8988T (cell line): ENCODE results near the gene RBM34.
A peak's percentile ranks its signal among the peaks of the same experiment; 100 is the strongest.

Experiments used
- DNase-seq: peaks from one replicate; pipeline ENCODE4 v3.0.0; 2011

Gene RBM34

DNA sequence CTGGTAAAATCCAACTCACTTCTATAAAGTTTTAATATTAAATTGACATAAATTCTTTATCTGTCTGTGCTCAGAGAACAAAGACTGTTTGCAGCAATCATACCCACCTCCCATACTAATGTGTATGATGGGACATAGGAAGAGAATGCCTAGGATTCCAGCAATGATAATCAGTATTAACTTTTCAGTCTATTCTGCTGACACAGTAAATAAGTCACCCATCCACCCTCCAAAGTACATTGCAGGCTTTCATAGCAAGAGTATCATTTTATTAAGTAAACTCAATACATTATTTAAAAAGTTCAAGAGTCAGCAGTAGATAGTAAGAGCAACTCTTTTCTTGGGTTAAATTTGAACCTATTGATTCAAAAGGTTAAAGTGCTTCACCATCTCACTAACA lies 8.8 kb downstream of the RBM34 start:
- no peak for DNase-seq

DNA sequence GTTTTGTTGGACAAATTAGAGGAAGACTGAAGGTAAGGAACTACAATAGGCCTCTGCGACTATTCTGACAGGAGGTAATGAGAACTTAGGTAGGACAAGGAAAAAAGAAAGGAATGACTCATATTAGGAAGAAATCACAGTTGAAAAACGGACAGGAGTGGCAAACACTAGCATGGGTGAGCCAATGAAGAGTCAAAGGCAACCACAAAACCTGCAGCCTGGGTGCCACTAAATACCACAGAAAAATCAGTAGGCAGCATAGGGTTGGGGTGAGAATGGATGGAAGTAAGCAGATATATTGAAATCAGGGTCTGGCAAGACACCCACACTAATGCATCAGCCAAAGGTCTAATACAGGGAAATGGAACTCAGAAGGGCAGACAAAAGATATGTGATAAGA lies 10.0 kb downstream of the RBM34 start:
- no peak for DNase-seq

DNA sequence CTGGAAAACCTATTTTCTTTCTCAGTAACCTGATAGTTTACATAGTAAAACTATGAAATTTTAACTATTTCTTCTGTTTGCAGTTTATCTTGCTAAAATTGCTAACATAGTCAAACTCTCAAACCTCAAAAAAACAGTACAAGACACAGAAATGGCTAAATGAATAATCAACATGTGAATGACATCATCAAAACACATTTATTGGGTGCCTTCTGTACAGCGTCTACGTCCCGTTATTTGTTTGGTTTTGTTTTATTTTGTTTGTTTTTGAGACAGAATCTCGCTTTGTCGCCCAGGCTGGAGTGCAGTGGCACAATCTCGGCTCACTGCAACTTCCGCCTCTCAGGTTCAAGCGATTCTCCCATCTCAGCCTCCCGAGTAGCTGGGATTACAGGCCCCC lies 11.2 kb downstream of the RBM34 start:
- DNase-seq, result no peak

DNA sequence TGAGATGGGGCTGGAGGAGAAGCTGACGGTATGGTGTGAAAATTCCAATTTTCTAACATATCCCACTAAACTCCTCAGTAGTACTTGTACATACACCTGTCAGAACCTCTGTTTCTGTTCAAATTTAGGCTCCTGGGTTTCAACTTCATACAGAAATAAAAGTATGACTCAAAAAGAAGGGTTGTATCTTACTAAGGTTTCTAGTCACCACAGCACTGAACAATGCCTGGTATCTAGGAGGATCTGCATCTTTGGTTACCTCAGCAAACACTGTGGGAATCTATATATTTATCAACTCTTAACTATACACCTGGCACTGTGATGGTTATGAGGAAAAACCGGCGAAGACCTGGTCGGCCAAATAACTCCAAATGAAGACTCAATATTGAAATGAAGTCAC lies 13.8 kb downstream of the RBM34 start:
- DNase-seq, result no peak

DNA sequence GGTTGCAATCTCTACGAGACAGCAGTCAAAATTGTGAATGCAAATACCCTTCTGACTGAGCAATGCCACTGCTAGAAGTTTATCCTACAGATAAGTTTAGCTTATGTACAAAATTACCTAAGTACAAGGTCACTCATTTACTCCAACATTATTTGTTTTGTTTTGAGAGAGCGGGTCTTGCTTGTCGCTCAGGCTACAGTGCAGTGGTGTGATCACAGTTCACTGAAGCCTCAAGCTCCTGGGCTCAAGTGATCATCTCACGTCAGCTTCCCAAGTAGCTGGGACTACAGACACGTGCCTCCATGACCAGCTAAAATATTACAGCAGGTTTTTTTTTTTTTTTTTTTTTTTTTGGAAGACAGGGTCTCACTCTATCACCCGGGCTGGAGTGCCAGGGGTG lies 15.4 kb downstream of the RBM34 start:
- DNase-seq, result no peak

- DNase-seq, result no peak
Observed at GRCh38 chr1:235142991-235143390, 18.1 kb downstream of the RBM34 start.

DNA sequence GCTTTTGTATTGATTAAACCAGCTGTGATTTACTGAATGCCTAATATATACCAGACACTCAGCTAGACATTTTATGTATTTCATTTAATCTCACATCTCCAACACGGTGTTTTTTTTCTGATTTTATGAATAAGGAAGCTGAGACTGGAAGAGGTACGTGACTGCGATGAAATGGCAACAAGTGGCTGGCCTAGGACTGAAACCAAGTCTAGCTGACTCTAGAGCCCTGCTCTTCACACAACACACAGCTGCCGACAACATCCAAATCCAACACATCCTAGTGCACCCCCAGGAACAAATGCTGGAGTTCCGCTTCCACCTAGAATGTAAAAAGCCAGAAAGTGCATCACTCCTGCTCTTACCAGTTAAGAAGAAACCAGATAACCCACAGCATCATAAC lies 21.7 kb downstream of the RBM34 start:
- no peak for DNase-seq

DNA sequence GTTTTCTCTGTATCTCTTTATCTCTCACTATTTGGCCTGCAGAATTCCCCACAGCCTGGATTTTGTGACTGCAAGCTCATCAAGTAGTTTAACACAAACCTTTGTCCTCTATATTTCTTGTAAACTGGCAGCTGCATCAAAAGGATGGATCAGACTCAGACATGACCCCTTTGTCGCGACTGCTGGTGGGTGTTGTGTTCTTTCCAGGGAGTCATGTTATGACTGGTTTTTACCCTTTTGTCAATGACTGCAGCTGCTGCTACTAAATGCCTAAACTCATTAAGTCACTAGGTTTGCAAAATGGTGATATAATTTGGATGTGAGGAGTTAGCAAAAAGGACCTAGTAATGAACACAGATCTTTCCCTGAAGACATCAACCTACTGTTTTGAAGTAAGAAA lies 22.2 kb downstream of the RBM34 start:
- DNase-seq, result no peak

GRCh38 chr1:235136111-235136510 lies 24.9 kb downstream of the RBM34 start:
- DNase-seq, result no peak

DNA sequence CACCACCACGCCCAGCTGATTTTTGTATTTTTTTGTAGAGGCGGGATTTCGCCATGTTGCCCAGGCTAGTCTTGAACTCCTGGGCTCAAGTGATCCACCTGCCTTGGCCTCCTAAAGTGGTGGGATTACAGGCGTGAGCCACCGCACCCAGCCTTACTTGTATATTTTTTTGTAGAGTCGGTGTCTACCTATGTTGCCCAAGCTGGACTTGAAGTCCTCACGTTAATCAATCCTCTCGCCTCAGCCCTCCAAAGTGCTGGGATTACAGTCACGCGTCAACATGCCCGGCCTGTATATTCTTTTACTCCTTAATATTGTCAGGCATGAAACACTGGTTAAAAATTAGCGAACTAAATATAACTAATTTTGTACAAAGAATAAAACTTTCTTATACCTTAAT lies 26.9 kb downstream of the RBM34 start:
- no peak for DNase-seq

DNA sequence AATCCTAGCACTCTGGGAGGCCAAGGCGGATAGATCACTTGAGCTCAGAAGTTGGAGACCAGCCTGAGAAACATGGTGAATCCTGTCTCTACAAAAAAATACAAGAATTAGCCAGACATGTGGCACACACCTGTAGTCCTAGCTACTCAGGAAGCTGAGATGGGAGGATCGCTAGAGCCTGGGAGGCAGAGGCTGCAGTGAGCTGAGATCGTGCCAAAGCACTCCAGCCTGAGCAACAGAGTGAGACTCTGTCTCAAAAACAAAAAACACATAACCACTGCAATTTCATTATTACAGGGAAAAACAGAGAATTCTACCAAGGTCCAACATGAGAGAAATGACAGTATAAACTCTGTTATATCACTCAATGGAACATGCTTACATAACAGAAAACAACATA lies 28.0 kb downstream of the RBM34 start:
- no peak for DNase-seq

GRCh38 chr1:235131961-235132360 lies 29.1 kb downstream of the RBM34 start:
- DNase-seq, result no peak

DNA sequence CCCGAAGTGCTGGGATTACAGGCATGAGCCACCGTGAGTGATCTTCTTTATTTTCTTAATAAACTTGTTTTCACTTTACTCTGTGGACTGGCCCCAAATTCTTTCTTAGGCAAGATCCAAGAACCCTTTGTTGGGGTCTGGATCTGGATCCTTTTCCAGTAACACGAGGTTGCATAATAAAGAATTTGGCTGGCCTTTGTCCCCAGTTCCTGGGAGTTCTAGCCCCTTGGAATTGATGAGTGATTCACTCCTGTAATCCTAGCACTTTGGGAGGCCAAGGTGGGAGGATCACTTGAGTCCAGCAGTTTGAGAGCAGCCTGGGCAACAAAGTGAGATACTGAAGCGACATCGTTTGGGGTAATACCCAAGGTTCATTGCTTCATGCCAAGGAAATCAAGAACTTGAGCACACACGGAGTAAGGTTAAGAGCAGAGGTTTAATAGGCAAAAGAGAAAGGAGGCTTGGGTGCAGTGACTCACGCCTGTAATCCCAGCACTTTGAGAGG lies 30.2 kb downstream of the RBM34 start:
- no peak for DNase-seq

GRCh38 chr1:235129774-235130570 lies 31.1 kb downstream of the RBM34 start:
- DNase-seq, result no peak

DNA sequence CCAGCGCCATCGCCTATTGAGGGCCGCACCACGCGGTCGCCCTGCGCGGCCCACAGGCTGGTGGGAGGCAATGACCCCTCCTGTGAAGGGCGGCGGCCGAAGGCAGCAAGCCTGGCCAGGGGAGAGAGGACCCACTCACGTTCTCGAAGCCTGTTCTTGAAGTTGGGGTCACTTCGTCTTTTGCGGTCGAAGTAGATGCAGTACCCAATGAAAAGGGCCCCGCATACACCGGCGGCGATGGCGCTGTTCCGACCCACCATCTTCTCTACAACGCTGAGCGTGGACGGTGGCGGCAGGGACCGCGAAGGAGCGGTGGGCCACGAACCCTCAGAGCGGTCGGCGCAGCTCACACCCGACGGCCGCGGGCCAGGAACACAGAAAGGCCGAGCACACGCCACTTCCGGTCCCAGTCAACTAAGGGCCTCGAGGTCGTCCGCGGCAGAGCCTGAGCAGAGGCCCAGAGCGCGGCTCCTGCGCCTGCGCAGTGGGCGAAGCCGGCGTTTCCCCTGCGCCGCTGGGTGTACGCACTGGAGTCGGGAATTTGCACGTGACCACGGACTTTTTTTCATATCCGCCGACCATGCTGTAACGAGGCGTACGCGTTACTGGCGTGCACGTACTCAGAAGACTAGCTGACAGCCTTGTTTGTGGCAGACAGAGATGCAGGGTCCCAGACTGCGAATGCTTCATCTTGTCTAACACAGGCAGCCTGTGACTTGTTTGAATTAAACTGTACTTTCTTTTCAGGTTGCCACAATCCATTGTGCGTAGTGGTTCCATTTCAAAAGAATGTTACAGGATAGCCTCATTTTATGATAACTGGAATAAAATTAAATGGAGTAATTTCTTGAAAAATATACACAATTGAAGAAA lies 32.4 kb downstream of the RBM34 start, which contains the start of gene TOMM20:
TSS of gene TOMM20 (minus strand) at position 382 of the 873 bp plus-strand sequence. CDS start at position 260, 122 bp downstream.
- peak; percentile 76 for DNase-seq

DNA sequence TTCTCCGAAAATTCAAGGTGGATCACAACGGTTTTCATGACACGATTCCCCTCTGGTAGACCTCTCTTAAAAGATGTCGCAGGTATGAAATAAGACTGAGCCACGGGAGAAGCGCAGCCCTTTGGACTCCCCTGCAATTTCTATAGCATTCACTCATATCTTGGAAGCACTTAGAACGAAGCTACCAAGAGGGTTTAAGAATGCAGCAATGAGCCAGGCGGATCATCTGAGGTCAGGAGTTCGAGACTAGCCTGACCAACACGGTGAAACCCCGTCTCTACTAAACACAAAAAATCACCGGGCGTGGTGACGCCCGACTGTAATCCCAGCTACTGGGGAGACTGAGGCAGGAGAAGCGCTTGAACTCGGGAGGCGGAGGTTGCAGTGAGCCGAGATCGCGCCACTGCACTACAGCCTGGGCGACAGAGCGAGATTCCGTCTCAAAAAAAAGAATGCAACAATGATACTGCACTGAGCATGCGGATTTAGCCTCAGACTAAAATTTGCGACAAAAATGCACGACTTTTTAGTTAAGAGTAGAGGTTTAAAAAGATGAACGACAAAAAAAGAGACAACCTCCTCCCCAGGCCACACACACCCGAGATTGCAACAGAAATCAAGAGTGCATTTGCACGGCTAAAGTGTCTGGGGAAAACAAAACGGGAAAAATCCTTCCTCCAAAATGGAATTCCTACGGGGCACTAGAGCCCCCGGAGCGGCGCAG lies 33.2 kb downstream of the RBM34 start:
- DNase-seq, result no peak

DNA sequence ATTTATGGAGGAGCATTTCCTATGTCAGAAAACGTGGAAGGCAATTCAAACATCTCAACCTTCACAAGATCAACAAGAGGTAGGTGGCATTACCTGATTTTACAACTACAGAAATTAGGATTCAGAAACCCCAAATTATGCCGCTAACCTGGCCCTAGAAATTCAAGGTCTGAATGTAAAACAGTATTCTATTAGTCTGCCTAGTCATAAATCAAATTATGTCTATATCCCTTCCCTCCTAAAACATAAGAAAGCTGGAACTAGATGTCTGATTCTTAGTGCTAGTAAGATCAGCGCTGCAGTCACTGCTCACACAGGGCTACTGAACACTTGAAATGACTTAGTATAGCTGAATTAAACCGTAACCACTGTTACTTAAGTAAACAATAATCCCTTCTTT lies 33.8 kb downstream of the RBM34 start:
- DNase-seq, result no peak

GRCh38 chr1:235124665-235125064 lies 36.4 kb downstream of the RBM34 start:
- no peak for DNase-seq

GRCh38 chr1:235124111-235124510 lies 36.9 kb downstream of the RBM34 start:
- no peak for DNase-seq

- DNase-seq, result no peak
Observed at GRCh38 chr1:235122348-235122747, 38.7 kb downstream of the RBM34 start.

- no peak for DNase-seq
Observed at GRCh38 chr1:235113183-235113917, 47.7 kb downstream of the RBM34 start.
